Ishikawa (cell line): ENCODE measurements around the gene MEFV.

ENCODE experiments used
- CEBPB ChIP-seq: IDR thresholded peaks from 2 replicates; pipeline ENCODE4 v1.6.1; 2012
- CREB1 ChIP-seq: IDR thresholded peaks from 2 replicates; pipeline ENCODE4 v1.6.1; 2012; ENCODE audit warnings: low read depth
- EGR1 ChIP-seq: IDR thresholded peaks from 2 replicates; pipeline ENCODE4 v1.6.1; 2012
- EP300 ChIP-seq: IDR thresholded peaks from 2 replicates; pipeline ENCODE4 v1.6.1; 2012; ENCODE audit warnings: borderline replicate concordance
- FOXM1 ChIP-seq: IDR thresholded peaks from 2 replicates; pipeline ENCODE4 v1.6.1; 2012; ENCODE audit warnings: low read depth, borderline replicate concordance
- MAX ChIP-seq: IDR thresholded peaks from 2 replicates; pipeline ENCODE4 v1.6.1; 2012
- NFIC ChIP-seq: IDR thresholded peaks from 2 replicates; pipeline ENCODE4 v1.6.1; 2012
- RAD21 ChIP-seq: IDR thresholded peaks from 2 replicates; pipeline ENCODE4 v1.6.1; 2012; ENCODE audit warnings: low read depth
- REST ChIP-seq: IDR thresholded peaks from 2 replicates; pipeline ENCODE4 v1.6.1; 2012; ENCODE audit warnings: low read depth, mild to moderate bottlenecking
- TAF1 ChIP-seq: IDR thresholded peaks from 2 replicates; pipeline ENCODE4 v1.6.1; 2012; ENCODE audit warnings: low read depth, mild to moderate bottlenecking
- TCF12 ChIP-seq: IDR thresholded peaks from 2 replicates; pipeline ENCODE4 v1.6.1; 2012; ENCODE audit warnings: low read depth
- TEAD4 ChIP-seq: IDR thresholded peaks from 2 replicates; pipeline ENCODE4 v1.6.1; 2012
- USF1 ChIP-seq: IDR thresholded peaks from 2 replicates; pipeline ENCODE4 v1.6.1; 2012
- YY1 ChIP-seq: IDR thresholded peaks from 2 replicates; pipeline ENCODE4 v1.6.1; 2012; ENCODE audit warnings: low read depth
- ZBTB7A ChIP-seq: IDR thresholded peaks from 2 replicates; pipeline ENCODE4 v1.6.1; 2012; ENCODE audit warnings: low read depth

The MEFV gene

DNA sequence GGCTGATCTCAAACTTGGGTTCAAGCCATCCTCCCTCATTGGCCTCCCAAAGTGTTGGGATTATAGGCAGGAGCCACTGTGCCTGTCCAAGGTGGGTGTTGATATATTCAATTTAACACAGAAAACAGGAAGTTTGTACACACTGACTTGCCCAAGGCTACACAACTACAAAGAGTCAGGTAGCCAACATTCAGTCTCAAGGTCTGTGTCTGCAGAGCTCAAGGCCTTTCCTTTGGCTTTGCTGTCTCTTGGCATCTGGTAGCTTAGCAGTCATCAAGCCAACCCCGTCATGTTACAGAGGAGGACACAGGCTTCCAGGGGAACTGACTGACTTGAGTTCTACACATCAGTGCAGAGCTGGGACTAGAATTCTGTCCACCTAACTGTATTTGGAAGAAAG, 11.9 kb upstream of the MEFV start:
- TF ChIP-seq CREB1 (no peak), EP300 (no peak), TEAD4 (no peak), ZBTB7A (no peak), USF1 (no peak), TCF12 (no peak), NFIC (no peak), RAD21 (no peak), YY1 (no peak), CEBPB (no peak)

- TF ChIP-seq CEBPB (no peak), RAD21 (peak; percentile 38; the same call in 1 of the 2 replicates), ZBTB7A (no peak)
These were observed 10.6 kb upstream of the MEFV start for GRCh38 chr16:3266873-3267537.

GRCh38 chr16:3264137-3265036, 8.0 kb upstream of the MEFV start:
- TF ChIP-seq CREB1 (peak; percentile 65; the same call in 1 of the 2 replicates), MAX (peak; percentile 99), USF1 (peak; percentile 72), REST (0 out of 2 replicates have a peak, but pooled peaks have one; percentile 8), TEAD4 (no peak), TAF1 (peak; percentile 53), ZBTB7A (peak; percentile 77; the same call in 1 of the 2 replicates), NFIC (no peak), CEBPB (no peak), TCF12 (peak; percentile 45; the same call in 1 of the 2 replicates), YY1 (no peak), EGR1 (no peak), RAD21 (no peak), FOXM1 (no peak), EP300 (no peak)

DNA sequence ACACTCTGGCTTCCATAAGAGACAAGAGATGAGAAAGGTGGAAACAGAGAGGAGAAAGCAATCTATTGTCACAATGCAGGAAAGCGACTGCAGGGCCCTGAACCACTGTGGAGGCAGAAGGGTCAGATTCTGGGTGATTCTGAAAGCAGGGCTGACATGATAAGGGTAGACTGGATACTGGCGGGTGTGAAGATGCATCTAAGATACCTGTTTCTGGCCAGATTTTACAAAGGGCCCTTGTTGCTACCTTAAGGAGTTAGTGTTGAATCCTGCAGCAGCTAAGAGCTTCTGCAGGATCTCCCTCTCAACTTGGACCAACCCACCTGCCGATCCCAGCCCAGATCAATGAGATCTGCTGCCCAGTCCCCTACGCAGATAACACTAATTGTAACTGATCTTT, 6.1 kb upstream of the MEFV start:
- no peak for TF ChIP-seq MAX
- no peak for TF ChIP-seq YY1
- TF ChIP-seq TAF1: no peak
- no peak for TF ChIP-seq CEBPB
- TF ChIP-seq NFIC: no peak
- no peak for TF ChIP-seq EP300
- no peak for TF ChIP-seq TEAD4
- no peak for TF ChIP-seq RAD21
- TF ChIP-seq ZBTB7A: no peak
- no peak for TF ChIP-seq FOXM1
- TF ChIP-seq EGR1: no peak
- TF ChIP-seq CREB1: no peak
- TF ChIP-seq REST: no peak
- TF ChIP-seq USF1: no peak
- no peak for TF ChIP-seq TCF12

GRCh38 chr16:3259836-3260235, 3.4 kb upstream of the MEFV start:
- TF ChIP-seq MAX: no peak
- no peak for TF ChIP-seq EGR1
- no peak for TF ChIP-seq REST
- TF ChIP-seq ZBTB7A: no peak
- no peak for TF ChIP-seq YY1
- no peak for TF ChIP-seq USF1
- TF ChIP-seq TAF1: no peak
- TF ChIP-seq TEAD4: no peak
